NCI-H1436 treated with DMSO at 0.1 percent for 48 hours (cell line): ENCODE data around the gene FRAT1.

Source experiments
- DNase-seq: peaks from one replicate; lab custom pipeline; 2025; lab: John Stamatoyannopoulos, UW

The FRAT1 gene

DNA sequence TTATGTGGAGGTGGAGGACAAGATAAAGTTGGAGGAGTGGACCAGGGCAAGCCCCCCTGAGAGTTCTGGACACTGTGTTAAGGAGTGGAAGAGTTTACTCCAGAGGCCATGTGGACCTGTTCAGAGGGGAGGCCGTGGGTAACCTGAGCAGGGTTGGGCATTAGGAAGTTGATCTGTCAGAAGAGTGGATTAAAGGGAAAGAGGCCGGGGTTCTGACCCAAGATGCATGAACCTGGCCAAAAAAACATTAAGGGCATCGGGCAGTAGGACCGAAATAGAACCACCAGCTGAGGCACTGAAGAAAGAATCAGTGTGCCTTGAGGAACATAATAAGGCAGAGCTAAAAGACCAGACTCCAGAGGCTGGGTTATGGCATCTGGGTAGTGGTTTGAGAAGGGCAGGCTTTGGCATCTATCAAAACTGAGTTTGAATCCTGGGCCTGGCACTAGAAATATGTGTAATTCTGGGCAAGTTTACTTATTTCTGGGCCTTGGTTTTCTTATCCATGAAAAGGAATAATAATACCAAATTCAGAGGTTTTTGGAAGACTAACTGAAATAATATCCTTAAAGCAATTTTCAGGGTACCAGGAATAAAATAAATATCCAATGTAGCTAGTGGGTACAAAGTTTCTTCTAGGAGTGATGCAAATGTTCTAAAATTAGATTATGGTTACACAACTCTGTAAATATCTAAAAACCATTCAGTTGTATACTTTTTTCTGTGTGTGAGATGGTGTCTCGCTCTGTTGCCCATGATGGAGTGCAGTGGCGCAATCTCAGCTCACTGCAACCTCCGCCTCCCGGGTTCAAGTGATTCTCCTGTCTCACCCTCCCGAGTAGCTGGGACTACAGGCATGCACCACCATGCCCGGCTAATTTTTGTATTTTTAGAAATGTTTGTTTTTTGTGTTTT lies 10.9 kb upstream of the FRAT1 start:
- DNase-seq = no peak

DNA sequence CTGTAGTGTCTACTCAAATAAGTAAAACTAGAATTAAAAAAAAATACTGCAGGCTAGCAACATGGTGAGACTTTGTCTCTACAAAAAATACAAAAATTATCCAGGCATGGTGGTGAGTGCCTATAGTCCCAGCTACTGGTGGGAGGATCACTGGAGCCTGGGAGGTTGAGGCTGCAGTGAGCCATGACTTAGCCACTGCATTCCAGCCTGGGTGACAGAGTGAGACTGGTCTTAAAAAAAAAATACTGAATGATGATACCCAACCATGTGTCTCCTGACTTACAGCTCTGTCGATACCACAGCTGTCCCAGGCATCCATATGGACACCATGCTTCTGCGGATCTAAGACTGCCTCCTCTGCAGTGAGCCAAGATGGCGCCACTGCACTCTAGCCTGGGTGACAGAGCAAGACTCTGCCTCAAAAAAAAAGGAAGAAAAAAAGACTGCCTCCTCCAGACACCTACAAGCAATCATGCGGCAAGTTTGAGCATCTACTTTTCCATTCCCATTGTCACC lies 7.9 kb upstream of the FRAT1 start:
- DNase-seq = no peak

DNA sequence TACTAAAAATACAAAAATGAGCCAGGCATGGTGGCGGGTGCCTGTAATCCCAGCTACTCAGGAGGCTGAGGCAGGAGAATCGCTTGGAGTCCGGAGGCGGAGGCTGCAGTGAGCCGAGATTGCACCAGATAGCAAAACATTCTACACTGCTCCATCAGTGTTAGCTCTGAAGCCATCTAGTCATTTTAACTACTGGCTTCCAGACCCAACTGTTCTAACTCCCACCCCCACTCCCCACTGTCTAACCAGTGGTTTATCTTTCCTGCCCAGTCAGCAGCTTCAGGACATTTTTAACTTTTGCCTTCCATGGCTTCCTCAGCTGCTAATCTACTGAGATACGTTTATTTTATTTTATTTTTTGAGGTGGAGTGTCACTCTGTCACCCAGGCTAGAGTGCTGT lies 6.2 kb upstream of the FRAT1 start:
- DNase-seq = no peak

DNA sequence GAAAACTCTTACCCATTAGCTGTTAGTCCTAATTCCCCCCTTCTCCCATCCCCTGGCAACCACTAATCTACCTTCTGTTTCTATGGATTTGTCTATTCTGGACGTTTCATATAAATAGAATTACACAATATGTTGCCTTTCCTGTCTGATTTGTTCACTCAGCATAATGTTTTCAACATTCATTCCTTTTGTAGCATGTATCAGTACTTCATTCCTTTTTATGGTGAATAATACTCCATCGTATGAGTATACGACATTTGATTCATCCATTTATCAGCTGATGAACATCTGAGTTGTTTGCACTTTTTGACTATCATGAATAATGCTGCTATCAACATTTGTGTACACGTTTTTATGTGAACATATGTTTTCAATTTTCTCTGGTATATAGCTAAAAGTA lies 4.4 kb upstream of the FRAT1 start:
- DNase-seq = no peak

DNA sequence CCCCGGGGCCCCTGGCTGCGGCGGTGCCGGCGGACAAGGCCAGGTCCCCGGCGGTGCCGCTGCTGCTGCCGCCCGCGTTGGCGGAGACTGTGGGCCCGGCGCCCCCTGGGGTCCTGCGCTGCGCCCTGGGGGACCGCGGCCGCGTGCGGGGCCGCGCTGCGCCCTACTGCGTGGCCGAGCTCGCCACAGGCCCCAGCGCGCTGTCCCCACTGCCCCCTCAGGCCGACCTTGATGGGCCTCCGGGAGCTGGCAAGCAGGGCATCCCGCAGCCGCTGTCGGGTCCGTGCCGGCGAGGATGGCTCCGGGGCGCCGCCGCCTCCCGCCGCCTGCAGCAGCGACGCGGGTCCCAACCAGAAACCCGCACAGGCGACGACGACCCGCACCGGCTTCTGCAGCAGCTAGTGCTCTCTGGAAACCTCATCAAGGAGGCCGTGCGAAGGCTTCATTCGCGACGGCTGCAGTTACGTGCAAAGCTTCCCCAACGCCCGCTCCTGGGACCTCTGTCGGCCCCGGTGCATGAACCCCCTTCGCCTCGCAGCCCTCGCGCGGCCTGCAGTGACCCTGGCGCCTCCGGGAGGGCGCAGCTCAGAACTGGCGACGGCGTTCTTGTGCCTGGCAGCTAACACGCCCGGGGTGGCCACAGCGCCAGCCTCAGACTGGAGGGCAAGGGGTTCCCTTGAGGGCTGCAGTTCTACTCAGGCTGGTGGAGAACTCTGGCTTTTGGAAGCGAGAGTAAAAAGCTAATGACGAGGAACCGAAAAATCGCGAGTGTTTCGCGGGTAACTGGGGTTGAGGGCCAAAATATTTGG lies 804 bp downstream of the FRAT1 start:
- DNase-seq = no peak

DNA sequence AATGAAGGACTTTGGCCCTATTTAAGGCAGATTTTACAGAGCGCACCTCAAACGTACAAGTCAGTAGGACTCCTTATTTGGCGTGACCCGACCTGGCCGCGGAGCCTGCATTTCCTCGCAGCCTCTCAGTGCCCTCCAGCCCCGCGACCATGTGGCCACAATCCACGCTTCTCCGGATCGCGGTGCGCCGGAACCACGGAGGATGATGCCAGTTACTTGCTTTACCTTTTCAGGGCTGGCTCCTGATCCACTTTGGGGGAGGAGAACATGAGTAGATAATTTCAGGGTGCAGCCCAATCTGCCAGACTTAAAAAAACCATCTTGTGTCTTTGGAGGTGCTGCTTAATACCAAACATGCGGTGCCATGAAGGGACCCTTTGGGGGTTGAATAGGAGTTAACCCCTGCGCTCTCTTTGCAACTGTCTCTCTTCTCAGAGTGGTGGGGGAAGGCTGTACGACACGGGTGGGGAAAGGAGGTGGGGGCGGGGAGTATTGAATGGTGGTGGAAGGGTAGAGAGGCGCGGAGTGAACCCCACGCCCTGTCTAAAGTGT lies 1.5 kb downstream of the FRAT1 start:
- no peak for DNase-seq

DNA sequence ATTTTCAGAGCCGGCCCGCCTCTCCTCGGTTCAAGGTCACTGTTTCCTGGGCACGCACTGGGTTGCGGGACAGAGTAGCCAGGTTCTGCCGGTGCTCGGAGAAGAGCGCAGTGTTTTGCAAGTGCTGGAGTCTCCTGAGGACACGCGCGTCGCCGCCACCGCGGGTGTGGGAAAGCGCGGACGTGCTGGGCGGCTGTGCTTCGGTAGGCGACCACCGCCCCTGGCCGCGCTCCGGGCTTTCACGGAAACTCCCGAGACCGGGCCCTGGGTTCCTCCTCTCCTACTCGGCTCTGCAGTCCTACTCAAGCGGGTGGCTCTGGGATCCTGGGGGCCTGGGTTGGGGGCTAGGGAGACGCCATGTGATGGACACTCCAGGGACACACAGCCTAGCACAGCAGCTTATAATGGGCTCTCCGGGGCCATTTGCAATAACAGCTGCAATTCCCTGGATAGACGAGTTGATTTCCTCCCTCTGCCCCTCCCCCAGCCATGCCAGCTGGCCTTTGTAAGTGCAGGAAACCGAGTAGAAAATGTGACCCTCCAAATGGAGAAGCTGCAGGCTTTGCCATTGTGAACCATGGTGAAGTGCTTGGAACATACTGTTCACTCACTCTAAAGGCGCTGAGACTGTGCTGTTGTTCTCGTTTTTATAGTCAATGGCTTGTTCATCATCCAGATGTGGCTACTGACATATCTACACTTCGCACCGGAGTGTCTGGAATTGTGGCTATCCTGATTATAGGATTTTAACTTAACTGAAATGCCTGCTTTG lies 2.1 kb downstream of the FRAT1 start:
- DNase-seq = no peak

DNA sequence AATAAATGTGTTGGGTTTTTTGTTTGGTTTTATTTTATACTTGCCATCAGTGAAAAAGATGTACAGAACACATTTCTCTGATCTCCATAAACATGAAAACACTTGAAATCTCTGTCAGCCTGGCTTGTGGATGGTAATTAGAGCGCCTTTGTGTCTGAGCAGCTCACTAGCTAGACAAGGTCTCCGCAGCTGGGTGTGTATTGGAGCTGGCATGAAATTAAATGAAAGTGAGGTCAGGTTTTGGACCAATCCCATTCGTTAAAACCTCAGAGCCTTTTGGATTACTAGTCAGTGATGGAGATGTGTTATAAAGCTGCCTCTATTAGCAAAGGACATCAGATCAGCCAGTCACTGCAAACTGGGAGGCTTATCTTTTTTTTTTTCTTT lies 2.7 kb downstream of the FRAT1 start:
- peak; percentile 36 for DNase-seq

DNA sequence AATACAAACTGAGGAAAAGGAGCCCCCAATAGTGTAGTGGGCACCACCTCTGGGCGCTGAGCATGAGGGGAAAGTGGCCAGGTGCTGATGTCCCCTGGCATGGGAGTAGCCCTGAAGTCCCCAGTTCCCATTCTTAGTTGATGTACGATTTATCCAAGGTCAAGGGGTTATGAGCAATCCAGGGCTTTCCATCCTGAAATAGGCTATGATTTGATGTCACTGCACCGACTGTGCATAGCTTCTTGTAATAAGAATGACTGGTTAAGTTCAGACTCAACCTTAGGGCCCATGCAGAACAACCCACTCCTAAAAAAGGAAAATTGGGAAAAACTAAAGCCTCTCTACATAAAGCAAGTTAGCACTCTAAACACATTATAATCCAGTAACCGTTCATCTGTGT lies 4.4 kb downstream of the FRAT1 start:
- no peak for DNase-seq

DNA sequence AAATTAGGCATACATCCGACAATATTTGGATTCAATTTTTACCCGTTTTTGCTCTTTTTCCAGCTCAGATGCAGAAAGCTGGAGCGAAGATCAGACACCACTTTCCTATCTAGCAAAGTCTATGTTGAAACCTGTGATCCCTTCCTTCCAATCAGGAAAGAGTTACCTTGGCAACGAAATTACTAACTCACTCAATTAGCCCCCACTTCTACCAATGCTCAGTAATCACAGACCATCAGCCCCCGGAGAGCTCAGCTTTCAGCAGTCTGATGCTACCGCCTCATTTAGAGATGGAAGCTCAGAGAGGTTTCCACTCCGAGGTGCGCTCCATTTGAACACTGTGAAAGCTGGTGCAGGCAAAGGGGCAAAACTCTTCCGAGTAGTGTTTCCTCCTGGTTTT lies 6.7 kb downstream of the FRAT1 start:
- DNase-seq = peak; percentile 86

DNA sequence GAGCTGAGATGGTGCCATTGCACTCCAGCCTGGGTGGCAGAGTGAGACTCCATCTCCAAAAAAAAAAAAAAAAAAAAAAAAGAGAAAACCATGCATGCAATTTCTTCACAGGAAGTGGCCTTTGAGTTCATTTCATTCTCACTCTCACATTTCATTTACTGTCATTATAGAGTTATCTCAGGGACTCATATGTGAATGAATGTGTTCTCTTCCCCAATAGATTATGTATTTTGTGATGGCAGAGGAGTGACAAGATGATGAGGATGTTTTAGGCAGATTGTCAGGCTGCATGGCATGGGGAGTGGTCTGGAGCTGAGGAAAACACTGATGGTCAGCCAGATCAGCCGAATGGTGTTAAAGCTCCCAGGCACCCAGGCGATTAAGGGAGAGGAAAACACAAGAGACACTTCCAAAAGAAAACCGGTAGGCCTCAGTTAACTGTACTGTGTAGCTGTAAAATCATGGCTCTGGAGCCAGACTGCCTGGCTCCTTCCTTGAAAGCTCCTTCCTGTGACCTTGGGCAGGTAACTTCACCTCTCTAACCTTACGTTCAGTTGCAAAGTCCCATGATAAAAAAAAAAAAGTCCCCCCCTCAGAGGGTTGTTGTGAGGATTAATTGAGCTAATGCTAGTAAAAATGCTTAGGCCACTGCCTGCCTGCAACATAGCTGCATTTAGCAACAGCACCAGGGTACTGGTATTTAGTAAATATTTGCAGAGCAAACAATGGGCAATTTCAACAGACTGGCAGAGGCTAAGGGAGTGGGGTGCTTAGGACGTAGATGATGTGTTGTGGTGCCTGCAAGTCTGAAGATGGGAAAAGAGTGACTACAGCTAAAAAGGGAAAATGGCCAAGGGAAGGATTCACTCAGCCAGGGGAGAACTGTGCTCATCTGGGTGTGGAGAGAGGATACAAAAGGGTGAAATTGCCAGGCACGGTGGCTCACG lies 8.6 kb downstream of the FRAT1 start:
- peak; percentile 10 for DNase-seq

DNA sequence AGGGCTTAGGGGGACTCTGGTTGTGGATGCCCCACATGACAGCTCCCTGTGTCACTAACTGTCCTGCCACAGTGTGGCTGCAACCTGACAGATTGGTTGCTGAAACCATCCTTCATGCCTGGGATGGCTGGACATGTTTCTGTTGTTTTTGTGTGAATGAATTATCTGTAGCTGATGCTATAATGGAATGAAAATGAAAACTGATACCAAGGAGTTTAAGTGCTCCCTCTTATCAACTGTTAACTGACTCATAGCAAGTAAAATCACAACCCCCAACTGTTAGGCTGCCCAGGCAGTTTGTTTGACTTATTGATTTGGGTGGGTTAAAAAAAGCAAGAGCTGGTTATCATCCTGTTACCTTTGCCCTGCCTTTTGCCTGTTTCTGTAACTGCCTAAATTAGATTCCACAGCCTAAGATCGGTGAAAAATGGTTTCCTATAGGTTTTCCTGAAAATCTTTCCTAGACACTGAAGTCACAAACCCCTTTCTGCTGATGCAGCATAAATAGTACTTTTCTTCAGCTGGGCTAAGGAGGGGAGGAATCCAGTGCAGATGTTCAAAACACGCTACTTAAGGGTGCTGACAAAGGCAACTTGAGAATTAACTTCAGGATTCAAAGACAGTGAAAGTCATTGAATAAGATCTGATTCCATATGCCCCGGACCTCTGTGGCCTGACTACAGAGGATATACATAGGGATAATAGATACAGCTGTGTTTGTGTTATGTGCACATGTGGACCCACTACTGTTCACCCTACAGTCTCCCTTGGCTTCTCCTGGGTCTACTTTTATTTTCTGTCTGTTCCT lies 9.8 kb downstream of the FRAT1 start:
- DNase-seq = no peak

DNA sequence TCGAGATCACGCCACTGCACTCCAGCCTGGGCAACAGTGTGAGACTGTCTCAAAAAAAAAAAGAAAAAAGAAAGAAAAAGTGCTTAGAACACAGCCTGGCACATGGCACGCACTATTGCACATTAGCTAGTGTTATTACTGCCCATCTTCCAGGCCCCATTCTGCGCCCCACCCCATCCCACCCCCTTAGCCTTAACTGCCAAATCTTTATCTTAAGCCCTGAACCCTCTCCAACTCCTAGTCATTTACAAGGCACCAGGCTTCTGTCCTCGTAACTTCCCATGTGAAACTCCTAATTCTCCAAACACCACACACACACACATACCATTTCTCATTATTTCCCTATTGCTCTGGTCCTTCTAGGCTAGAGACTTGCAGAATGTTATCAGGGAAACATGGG lies 10.7 kb downstream of the FRAT1 start:
- no peak for DNase-seq

DNA sequence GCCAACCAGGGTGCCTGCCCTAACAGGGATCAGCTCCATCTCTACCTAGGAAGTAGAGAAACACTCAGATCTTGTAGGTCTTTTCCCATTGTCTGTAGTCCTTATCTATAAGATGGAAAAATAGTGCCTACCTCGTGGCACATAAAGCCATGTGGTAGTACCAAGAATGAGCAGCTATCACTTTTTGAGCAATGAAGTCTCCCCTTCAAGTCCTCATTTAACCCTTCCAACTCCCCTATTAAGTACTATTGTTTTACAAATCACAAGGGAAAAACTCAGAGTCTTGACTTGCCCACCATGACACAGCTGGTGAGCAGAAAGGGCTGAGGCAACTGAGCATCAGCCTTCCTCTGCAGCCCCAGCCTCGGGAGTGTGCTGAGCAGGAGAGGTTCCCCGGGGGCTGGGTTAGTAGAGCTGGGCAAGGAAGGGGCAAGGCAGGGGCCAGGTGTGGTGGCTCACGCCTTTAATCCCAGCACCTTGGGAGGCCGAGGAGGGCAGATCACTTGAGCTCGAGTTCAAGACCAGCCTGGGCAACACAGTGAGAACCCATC lies 12.2 kb downstream of the FRAT1 start:
- DNase-seq = no peak

DNA sequence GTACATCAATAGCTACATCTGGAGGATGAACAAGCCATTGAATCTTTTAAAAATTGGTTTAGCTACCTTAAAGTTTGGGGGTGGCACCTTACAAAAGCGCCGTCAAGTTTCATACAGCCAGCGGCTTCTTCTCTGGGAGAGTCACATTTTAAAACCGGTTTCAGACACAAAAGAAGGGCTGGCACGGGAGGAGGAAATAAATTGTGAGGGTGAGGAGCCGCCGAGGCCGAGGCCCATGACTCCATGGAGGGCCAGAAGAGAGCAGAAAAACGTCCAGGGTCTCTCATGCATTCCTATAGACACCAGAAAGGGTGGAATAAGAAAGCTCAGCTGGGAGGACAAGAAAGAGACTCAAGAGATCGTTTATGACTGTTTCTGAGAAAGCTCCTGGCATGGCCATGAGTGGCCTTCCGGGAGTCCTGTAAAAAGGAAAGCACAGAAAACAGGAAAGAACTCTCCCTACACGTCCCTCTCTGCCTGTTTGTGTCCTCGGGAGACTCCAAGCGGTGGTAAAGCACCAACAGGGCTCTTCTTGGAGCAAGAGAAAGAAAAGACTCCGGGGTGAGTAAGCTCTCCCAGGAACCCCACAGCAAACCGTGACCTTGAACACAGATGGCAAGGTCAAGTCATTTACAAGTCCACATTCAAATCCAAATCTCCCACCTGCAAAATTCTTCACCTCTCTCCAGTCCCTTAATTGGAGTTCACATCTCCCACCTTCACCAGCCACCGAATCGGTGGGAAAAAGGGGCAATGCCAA lies 13.7 kb downstream of the FRAT1 start:
- DNase-seq = no peak

DNA sequence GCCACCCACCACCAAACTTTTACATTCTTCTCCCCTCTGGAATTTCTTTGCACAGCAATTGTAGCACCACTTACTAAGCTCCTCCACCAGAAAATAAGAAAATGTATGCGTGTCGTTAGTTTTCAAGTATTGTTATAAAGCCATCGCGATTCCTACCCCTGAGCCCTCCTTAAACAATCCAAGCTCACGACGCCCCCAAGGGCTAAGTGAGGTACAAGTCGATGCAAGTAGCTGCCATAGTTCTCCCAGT lies 14.2 kb downstream of the FRAT1 start:
- no peak for DNase-seq

DNA sequence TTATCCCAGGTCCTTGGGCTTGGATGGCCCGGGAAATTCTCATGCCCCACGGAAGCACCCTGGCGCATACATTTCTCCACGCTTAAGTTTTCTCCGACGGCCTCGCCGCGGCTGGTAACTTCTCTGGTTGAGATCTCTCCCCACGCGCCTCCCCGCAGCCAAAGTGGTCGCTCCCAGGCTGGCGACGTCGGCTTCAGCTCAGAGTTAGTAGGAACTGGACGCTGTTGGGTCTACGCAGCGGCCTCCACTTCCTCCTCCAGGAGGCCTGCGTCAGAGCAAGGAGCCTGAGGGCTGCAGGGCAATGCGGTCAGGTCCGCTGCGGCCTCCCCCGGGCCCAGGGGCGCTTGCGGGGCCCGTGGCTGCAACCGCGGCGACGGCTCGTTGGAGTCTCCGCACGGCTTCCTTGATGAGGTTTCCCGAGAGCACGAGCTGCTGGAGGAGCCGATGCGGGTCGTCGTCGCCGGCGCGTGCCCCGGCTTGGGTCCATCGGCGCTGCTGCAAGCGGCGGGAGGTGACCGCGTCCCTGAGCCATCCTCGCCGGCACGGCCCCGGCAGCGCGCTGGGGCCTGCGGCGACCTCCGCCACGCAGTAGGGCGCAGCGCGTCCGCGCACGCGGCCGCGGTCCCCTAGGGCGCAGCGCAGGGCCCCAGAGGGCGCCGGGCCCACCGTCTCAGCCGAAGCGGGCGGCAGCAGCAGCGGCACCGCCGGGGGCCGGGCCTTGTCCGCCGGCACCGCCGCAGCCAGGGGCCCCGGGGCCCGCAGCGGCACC lies 14.7 kb downstream of the FRAT1 start:
- no peak for DNase-seq

DNA sequence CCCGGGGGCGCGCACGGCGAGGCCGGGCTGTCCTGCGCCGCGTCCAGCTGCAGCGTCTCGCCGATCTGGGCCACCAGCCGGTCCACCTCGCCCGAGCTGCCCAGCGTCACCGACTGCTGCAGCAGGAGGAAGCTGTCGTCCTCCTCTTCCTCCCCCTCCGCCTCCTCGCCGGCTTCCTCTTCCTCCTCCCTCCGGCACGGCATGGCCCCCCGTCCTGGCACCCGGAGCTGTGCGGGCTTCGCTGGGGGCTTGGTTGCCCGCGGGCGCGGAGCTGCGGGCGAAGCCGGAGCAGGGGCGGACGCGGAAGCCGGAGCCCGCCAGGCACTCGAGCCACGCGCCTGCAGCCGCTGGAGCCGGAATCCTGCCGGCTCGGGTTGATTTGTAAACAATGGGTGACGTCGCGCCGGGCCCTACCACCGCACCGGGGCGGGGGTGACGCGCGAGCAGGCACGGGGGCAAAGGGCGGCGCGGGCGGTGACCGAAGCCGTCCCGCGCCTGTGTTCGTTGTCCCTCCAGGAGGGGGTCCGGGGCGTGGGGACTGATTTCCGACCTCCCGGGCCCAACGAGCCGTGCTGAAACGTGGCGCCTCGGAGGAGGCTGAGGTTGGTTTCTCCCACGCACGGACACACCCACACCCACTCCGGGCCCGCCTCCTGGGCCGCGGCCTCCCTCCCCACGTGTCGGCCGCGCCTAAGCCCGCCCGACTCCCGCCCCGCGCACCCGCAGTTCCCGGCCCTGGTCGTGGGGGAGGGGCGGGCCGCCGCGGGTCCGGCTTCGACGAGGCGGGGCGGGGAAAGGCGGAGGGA lies 15.5 kb downstream of the FRAT1 start, which contains the start of gene FRAT2:
FRAT2 (minus strand) TSS at position 360 of the 806 bp plus-strand sequence; CDS start at position 203, 157 bp downstream.
- DNase-seq = peak; percentile 41
